HepG2 (cell line): ENCODE measurements around the gene SMARCD1. TPM values are rescaled to one million over a fixed set of nuclear protein-coding genes. Genes with fewer than 3 reads are reported as not detected.

Experiments used
- ARID5B ChIP-seq: IDR thresholded peaks from 2 replicates; pipeline ENCODE4 v1.4.0; 2020; ENCODE audit warnings: mild to moderate bottlenecking, missing genetic modification reagents
- CREB1 ChIP-seq, 2 experiments: fragments of 450-650 bp in 1 of 2; IDR thresholded peaks; 2 replicates each; pipeline ENCODE4 v1.6.1; 2016 to 2017; ENCODE audit warnings: control low read depth in 1 of 2, mild to moderate bottlenecking in 1 of 2, missing compliant biosample characterization in 1 of 2, missing genetic modification characterization in 1 of 2
- ETV5 ChIP-seq: IDR thresholded peaks from 2 replicates; pipeline ENCODE4 v1.6.1; 2018; ENCODE audit warnings: missing biosample characterization, missing genetic modification reagents, inconsistent platforms, borderline replicate concordance
- FOXO1 ChIP-seq: sonication (generic); formaldehyde crosslinking; IDR thresholded peaks from 2 replicates; pipeline ENCODE4 v1.4.0; 2020; ENCODE audit warnings: missing genetic modification reagents
- HINFP ChIP-seq: sonication (generic); formaldehyde crosslinking; IDR thresholded peaks from 2 replicates; pipeline ENCODE4 v1.4.0; 2020; ENCODE audit warnings: low read depth, mild to moderate bottlenecking, missing genetic modification reagents
- HNF4G ChIP-seq, 2 experiments: sonication (generic) in 1 of 2; formaldehyde crosslinking in 1 of 2; IDR thresholded peaks; 2 replicates each; pipeline versions ENCODE4 v1.4.0 to v1.6.1; 2011 to 2020; ENCODE audit warnings: borderline replicate concordance in 2 of 2, low read depth in 2 of 2, mild to moderate bottlenecking in 2 of 2, low read length in 1 of 2, missing genetic modification reagents in 1 of 2, moderate library complexity in 1 of 2
- HOXA3 ChIP-seq: sonication (generic); formaldehyde crosslinking; IDR thresholded peaks from 2 replicates; pipeline ENCODE4 v1.5.0; 2020; ENCODE audit warnings: missing genetic modification reagents
- MNT ChIP-seq: fragments of 450-650 bp; IDR thresholded peaks from 2 replicates; pipeline ENCODE4 v1.6.1; 2016
- TEAD3 ChIP-seq: optimal IDR thresholded peaks from 2 replicates; pipeline ENCODE3; 2016; ENCODE audit warnings: borderline replicate concordance
- THAP11 ChIP-seq: IDR thresholded peaks from 2 replicates; pipeline ENCODE4 v1.6.1; 2016; ENCODE audit warnings: missing biosample characterization, missing genetic modification reagents
- XRCC5 ChIP-seq: fragments of 200-400 bp; formaldehyde crosslinking; optimal IDR thresholded peaks from 2 replicates; pipeline ENCODE3; 2017; ENCODE audit warnings: mild to moderate bottlenecking, low read length
- ZBTB8A ChIP-seq: sonication (generic); formaldehyde crosslinking; IDR thresholded peaks from 2 replicates; pipeline ENCODE4 v1.4.0; 2020; ENCODE audit warnings: mild to moderate bottlenecking, low read depth, missing genetic modification reagents, borderline replicate concordance
- ZNF563 ChIP-seq: sonication (generic); formaldehyde crosslinking; IDR thresholded peaks from 2 replicates; pipeline ENCODE4 v1.8.0; 2022; ENCODE audit warnings: mild to moderate bottlenecking, moderate library complexity, missing genetic modification reagents
- ZNF574 ChIP-seq: sonication (generic); formaldehyde crosslinking; IDR thresholded peaks from 2 replicates; pipeline ENCODE4 v1.4.0; 2020; ENCODE audit warnings: missing genetic modification reagents
- ZNF775 ChIP-seq: sonication (generic); formaldehyde crosslinking; IDR thresholded peaks from 2 replicates; pipeline ENCODE4 v1.4.0; 2020; ENCODE audit warnings: missing genetic modification reagents, mild to moderate bottlenecking, moderate library complexity, borderline replicate concordance
- ZNF883 ChIP-seq: sonication (generic); formaldehyde crosslinking; IDR thresholded peaks from 2 replicates; pipeline ENCODE4 v1.5.1; 2020; ENCODE audit warnings: mild to moderate bottlenecking, missing genetic modification reagents; ENCODE audit errors: not compliant biosample characterization
- polyA plus RNA-seq, 8 experiments: library from polyadenylated mRNA; depleted of rRNA in 3 of 8; stranded (reverse) in 7 of 8; unstranded in 1 of 8; fragments of >200 nt; fragmentation: Illumina TruSeq in 4 of 8; extraction: Trizol in 4 of 8; gene quantifications; 2 replicates each; pipeline versions ENCODE4 v1.2.1 to v1.2.3, GENCODE V29; 2011 to 2016; ENCODE audit warnings: low read depth in 4 of 8, missing spikeins in 1 of 8, mixed read lengths in 1 of 8; ENCODE audit not compliant: insufficient read depth in 1 of 8
- total RNA-seq, 5 experiments: library from RNA; depleted of rRNA; stranded (reverse); fragments of >200 nt; fragmentation: Illumina TruSeq; extraction: Trizol; gene quantifications; 2 replicates each; pipeline ENCODE4 v1.2.3, GENCODE V29; 2016; ENCODE audit warnings: low read depth in 1 of 5

Gene SMARCD1
- total and polyA plus RNA-seq, 2 of the 13 experiments (the other 11 are each of a cell fraction or from before 2014, with no cell fraction given), result 51.7 to 54.6 TPM

GRCh38 chr12:50084775-50085614, at the start of gene SMARCD1 (continued):
- TF ChIP-seq ARID5B, result peak; percentile 42; the same call in 1 of the 2 replicates
- peak; percentile 56; the same call in 1 of the 2 replicates for TF ChIP-seq ZNF775 (CRISPR knock-in tag)
- TF ChIP-seq CREB1 (IDR thresholded peaks at IDR 0.05), result no peak
- peak; percentile 38; the same call in 1 of the 2 replicates for TF ChIP-seq CREB1 (CRISPR knock-in tag; IDR thresholded peaks at IDR 0.05)
- TF ChIP-seq ZNF563 (CRISPR knock-in tag), result 0 out of 2 replicates have a peak, but pooled peaks have one; percentile 53
- peak; percentile 90 for TF ChIP-seq XRCC5
- TF ChIP-seq MNT, result no peak
- TF ChIP-seq HNF4G (IDR thresholded peaks at IDR 0.05; ENCODE audit: borderline replicate concordance, low read depth, low read length), result no peak
- TF ChIP-seq HNF4G (CRISPR knock-in tag; IDR thresholded peaks at IDR 0.05; ENCODE audit: borderline replicate concordance, low read depth), result no peak
- TF ChIP-seq HOXA3 (CRISPR knock-in tag), result peak; percentile 47; the same call in 1 of the 2 replicates
- TF ChIP-seq TEAD3, result no peak
- TF ChIP-seq FOXO1 (CRISPR knock-in tag), result no peak
- TF ChIP-seq ETV5, result 0 out of 2 replicates have a peak, but pooled peaks have one; percentile 10
- TF ChIP-seq ZBTB8A (CRISPR knock-in tag), result no peak
- TF ChIP-seq ZNF883 (CRISPR knock-in tag), result no peak
- peak; percentile 89 for TF ChIP-seq THAP11 (CRISPR knock-in tag)
- TF ChIP-seq ZNF574 (CRISPR knock-in tag), result peak; percentile 99
- TF ChIP-seq HINFP (CRISPR knock-in tag), result peak; percentile 76; the same call in 1 of the 2 replicates
